ENCODE data around the gene PAFAH1B1.

GRCh38 chr17:2682176-2682938 lies 88.9 kb downstream of the PAFAH1B1 start:
- TF ChIP-seq REST (IDR thresholded peaks at IDR 0.05; ENCODE audit: low read depth) = no peak
- TF ChIP-seq CEBPB (IDR thresholded peaks at IDR 0.05) = no peak
- TF ChIP-seq TAF1 (IDR thresholded peaks at IDR 0.05; ENCODE audit: low read depth) = no peak
- no peak for TF ChIP-seq FOXM1 (IDR thresholded peaks at IDR 0.05; ENCODE audit: borderline replicate concordance, low read depth)
- TF ChIP-seq USF1 (IDR thresholded peaks at IDR 0.05) = no peak
- TF ChIP-seq MAX (IDR thresholded peaks at IDR 0.05) = no peak
- no peak for TF ChIP-seq NFIC (IDR thresholded peaks at IDR 0.05)
- TF ChIP-seq TCF12 (IDR thresholded peaks at IDR 0.05; ENCODE audit: low read depth) = no peak
- no peak for TF ChIP-seq EP300 (IDR thresholded peaks at IDR 0.05; ENCODE audit: borderline replicate concordance)
- no peak for TF ChIP-seq EGR1 (IDR thresholded peaks at IDR 0.05)
- no peak for TF ChIP-seq ZBTB7A (IDR thresholded peaks at IDR 0.05; ENCODE audit: low read depth)
- TF ChIP-seq YY1 (IDR thresholded peaks at IDR 0.05; ENCODE audit: low read depth) = no peak
- TF ChIP-seq RAD21 (IDR thresholded peaks at IDR 0.05; ENCODE audit: low read depth) = no peak

Measured in Ishikawa (cell line).